ENCODE data around the gene ETV3.

ETV3 gene

GRCh38 chr1:157112186-157112867 is 25.9 kb downstream of the ETV3 start:
- TF ChIP-seq MAX (IDR thresholded peaks at IDR 0.05; ENCODE audit: low read depth, low read length) (no peak), MYC (IDR thresholded peaks at IDR 0.05; ENCODE audit: low read depth, low read length) (no peak), POLR2A (IDR thresholded peaks at IDR 0.05; ENCODE audit: extremely low read depth, insufficient read length) (no peak), CTCF (IDR thresholded peaks at IDR 0.05; ENCODE audit: low read depth, low read length) (no peak)
- no peak for DNase-seq (ENCODE audit: low read depth)
- H3K4me3 ChIP-seq (ENCODE audit: low read depth, low read length) = no peak overlapping the region

GRCh38 chr1:157111396-157112165 is 26.6 kb downstream of the ETV3 start:
- DNase-seq (ENCODE audit: low read depth) = no peak
- TF ChIP-seq CTCF (IDR thresholded peaks at IDR 0.05; ENCODE audit: low read depth, low read length) (no peak), MAX (IDR thresholded peaks at IDR 0.05; ENCODE audit: low read depth, low read length) (no peak), POLR2A (IDR thresholded peaks at IDR 0.05; ENCODE audit: extremely low read depth, insufficient read length) (no peak), MYC (IDR thresholded peaks at IDR 0.05; ENCODE audit: low read depth, low read length) (no peak)
- no peak overlapping the region for H3K4me3 ChIP-seq (ENCODE audit: low read depth, low read length)

GRCh38 chr1:157110686-157111085 is 27.5 kb downstream of the ETV3 start:
- no peak for TF ChIP-seq POLR2A (IDR thresholded peaks at IDR 0.05; ENCODE audit: extremely low read depth, insufficient read length)
- DNase-seq (ENCODE audit: low read depth) = no peak
- no peak overlapping the region for H3K4me3 ChIP-seq (ENCODE audit: low read depth, low read length)

GRCh38 chr1:157110003-157110402 is 28.2 kb downstream of the ETV3 start:
- DNase-seq (ENCODE audit: low read depth) = no peak
- TF ChIP-seq MYC (IDR thresholded peaks at IDR 0.05; ENCODE audit: low read depth, low read length) (no peak), CTCF (IDR thresholded peaks at IDR 0.05; ENCODE audit: low read depth, low read length) (no peak), MAX (IDR thresholded peaks at IDR 0.05; ENCODE audit: low read depth, low read length) (no peak), POLR2A (IDR thresholded peaks at IDR 0.05; ENCODE audit: extremely low read depth, insufficient read length) (no peak)
- no peak overlapping the region for H3K4me3 ChIP-seq (ENCODE audit: low read depth, low read length)

- no peak for TF ChIP-seq POLR2A (IDR thresholded peaks at IDR 0.05; ENCODE audit: extremely low read depth, insufficient read length)
- TF ChIP-seq MYC (IDR thresholded peaks at IDR 0.05; ENCODE audit: low read depth, low read length) = no peak
- TF ChIP-seq MAX (IDR thresholded peaks at IDR 0.05; ENCODE audit: low read depth, low read length) = no peak
- no peak for TF ChIP-seq CTCF (IDR thresholded peaks at IDR 0.05; ENCODE audit: low read depth, low read length)
- DNase-seq (ENCODE audit: low read depth) = no peak
- H3K4me3 ChIP-seq (ENCODE audit: low read depth, low read length) = no peak overlapping the region
These were observed 29.7 kb downstream of the ETV3 start for GRCh38 chr1:157108448-157108847.

GRCh38 chr1:157107702-157108101 is 30.5 kb downstream of the ETV3 start:
- no peak overlapping the region for H3K4me3 ChIP-seq (ENCODE audit: low read depth, low read length)
- no peak for TF ChIP-seq MAX (IDR thresholded peaks at IDR 0.05; ENCODE audit: low read depth, low read length)
- no peak for TF ChIP-seq POLR2A (IDR thresholded peaks at IDR 0.05; ENCODE audit: extremely low read depth, insufficient read length)
- TF ChIP-seq CTCF (IDR thresholded peaks at IDR 0.05; ENCODE audit: low read depth, low read length) = no peak
- no peak for TF ChIP-seq MYC (IDR thresholded peaks at IDR 0.05; ENCODE audit: low read depth, low read length)
- DNase-seq (ENCODE audit: low read depth) = peak; percentile 26

Data from NB4 (cell line).